ENCODE measurements around the gene FKRP.
"Not testable (repeated sequence)": the region's sequence is repeated elsewhere in the genome, so short reads cannot be mapped to it uniquely, and the experiment has no call there.

FKRP gene

DNA sequence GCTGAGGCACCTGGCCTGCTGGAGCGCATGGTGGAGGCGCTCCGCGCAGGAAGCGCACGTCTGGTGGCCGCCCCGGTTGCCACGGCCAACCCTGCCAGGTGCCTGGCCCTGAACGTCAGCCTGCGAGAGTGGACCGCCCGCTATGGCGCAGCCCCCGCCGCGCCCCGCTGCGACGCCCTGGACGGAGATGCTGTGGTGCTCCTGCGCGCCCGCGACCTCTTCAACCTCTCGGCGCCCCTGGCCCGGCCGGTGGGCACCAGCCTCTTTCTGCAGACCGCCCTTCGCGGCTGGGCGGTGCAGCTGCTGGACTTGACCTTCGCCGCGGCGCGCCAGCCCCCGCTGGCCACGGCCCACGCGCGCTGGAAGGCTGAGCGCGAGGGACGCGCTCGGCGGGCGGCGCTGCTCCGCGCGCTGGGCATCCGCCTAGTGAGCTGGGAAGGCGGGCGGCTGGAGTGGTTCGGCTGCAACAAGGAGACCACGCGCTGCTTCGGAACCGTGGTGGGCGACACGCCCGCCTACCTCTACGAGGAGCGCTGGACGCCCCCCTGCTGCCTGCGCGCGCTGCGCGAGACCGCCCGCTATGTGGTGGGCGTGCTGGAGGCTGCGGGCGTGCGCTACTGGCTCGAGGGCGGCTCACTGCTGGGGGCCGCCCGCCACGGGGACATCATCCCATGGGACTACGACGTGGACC lies 10.1 kb downstream of the FKRP start:
- no peak for DNase-seq (ENCODE audit: low spot score)
- in situ Hi-C loops (cut with MboI; ENCODE audit: low sequenced_read_pairs, unreplicated experiment) = loop anchor here (25.0 kb wide), 1 partner anchor 231 kb away; no protein-coding TSS in a partner anchor
- TF ChIP-seq, protein P1, sequence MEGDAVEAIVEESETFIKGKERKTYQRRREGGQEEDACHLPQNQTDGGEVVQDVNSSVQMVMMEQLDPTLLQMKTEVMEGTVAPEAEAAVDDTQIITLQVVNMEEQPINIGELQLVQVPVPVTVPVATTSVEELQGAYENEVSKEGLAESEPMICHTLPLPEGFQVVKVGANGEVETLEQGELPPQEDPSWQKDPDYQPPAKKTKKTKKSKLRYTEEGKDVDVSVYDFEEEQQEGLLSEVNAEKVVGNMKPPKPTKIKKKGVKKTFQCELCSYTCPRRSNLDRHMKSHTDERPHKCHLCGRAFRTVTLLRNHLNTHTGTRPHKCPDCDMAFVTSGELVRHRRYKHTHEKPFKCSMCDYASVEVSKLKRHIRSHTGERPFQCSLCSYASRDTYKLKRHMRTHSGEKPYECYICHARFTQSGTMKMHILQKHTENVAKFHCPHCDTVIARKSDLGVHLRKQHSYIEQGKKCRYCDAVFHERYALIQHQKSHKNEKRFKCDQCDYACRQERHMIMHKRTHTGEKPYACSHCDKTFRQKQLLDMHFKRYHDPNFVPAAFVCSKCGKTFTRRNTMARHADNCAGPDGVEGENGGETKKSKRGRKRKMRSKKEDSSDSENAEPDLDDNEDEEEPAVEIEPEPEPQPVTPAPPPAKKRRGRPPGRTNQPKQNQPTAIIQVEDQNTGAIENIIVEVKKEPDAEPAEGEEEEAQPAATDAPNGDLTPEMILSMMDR (IDR thresholded peaks at IDR 0.05; ENCODE audit: borderline replicate concordance, control extremely low read depth, extremely low read depth, insufficient read depth, missing control alignments) = no peak

GRCh38 chr19:46756544-46756888 lies 10.7 kb downstream of the FKRP start:
- DNase-seq (ENCODE audit: low spot score) = no peak
- in situ Hi-C loops (cut with MboI; ENCODE audit: low sequenced_read_pairs, unreplicated experiment) = loop anchor here (25.0 kb wide), 1 partner anchor 231 kb away; no protein-coding TSS in a partner anchor
- TF ChIP-seq, protein P1 (IDR thresholded peaks at IDR 0.05; ENCODE audit: borderline replicate concordance, control extremely low read depth, extremely low read depth, insufficient read depth, missing control alignments) = no peak

DNA sequence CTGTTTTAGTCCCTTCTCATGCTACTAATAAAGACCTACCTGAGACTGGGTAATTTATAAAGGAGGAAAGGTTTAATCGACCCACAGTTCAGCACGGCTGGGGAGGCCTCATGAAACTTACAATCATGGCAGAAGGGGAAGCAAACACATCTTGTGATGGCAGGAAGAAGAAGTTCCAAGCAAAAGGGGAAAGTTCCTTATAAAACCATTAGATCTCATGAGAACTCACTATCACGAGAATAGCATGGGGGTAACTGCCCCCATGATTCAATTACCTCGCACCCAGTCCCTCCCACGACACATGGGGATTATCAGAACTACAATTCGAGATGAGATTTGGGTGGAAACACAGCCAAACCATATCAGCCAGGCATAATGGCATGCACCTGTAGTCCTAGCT lies 13.3 kb downstream of the FKRP start:
- TF ChIP-seq, protein P1 (IDR thresholded peaks at IDR 0.05; ENCODE audit: borderline replicate concordance, control extremely low read depth, extremely low read depth, insufficient read depth, missing control alignments) = no peak
- in situ Hi-C loops (cut with MboI; ENCODE audit: low sequenced_read_pairs, unreplicated experiment) = loop anchor here (25.0 kb wide), 1 partner anchor 228 kb away; no protein-coding TSS in a partner anchor
- DNase-seq (ENCODE audit: low spot score) = no peak

GRCh38 chr19:46759817-46760333 lies 14.0 kb downstream of the FKRP start:
- TF ChIP-seq, protein P1 (IDR thresholded peaks at IDR 0.05; ENCODE audit: borderline replicate concordance, control extremely low read depth, extremely low read depth, insufficient read depth, missing control alignments) = no peak
- in situ Hi-C loops (cut with MboI; ENCODE audit: low sequenced_read_pairs, unreplicated experiment) = loop anchor here (10.0 to 25.0 kb wide), 2 partner anchors 85 to 227 kb away; no protein-coding TSS in a partner anchor
- no peak for DNase-seq (ENCODE audit: low spot score)

DNA sequence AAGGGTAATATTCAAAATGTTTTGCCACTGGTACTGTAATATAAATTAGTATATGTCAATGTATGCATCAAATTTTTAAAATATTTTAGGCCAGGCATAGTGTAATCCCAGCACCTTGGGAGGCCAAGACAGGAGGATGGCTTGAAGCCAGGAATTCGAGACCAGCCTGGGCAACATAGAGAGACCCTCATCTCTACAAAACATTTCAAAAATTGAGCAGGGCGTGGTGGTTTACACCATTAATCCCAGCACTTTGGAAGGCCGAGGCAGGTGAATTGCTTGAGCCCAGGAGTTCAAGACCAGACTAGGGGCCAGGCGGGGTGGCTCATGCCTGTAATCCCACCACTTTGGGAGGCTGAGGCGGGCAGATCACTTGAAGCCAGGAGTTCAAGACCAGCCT lies 14.5 kb downstream of the FKRP start:
- in situ Hi-C loops (cut with MboI; ENCODE audit: low sequenced_read_pairs, unreplicated experiment) = loop anchor here (10.0 to 25.0 kb wide), 2 partner anchors 84 to 227 kb away; no protein-coding TSS in a partner anchor
- TF ChIP-seq, protein P1 (IDR thresholded peaks at IDR 0.05; ENCODE audit: borderline replicate concordance, control extremely low read depth, extremely low read depth, insufficient read depth, missing control alignments) = no peak
- no peak for DNase-seq (ENCODE audit: low spot score)

- in situ Hi-C loops (cut with MboI; ENCODE audit: low sequenced_read_pairs, unreplicated experiment) = loop anchor here (10.0 to 25.0 kb wide), 2 partner anchors 84 to 226 kb away; no protein-coding TSS in a partner anchor
Measured at GRCh38 chr19:46760897-46761296, 15.0 kb downstream of the FKRP start.

DNA sequence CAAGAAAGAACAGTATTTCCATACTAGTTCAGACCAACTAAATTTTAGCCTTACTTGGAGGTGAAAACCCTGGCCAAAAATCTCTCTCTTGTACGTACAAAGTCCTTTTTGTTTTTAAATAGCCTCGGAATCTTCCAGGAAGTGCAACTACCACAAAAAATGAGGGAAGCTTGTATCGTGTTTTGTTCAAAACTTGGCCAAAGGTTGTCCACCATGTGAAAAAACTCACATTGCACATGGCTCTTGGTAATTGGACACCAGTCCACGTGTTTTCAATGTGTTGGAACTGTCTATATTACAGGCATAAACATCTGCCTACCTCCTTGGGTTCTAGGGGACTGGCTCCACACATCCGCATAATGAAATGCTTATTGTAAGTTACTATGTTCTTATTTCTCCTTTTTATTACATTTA lies 15.6 kb downstream of the FKRP start:
- in situ Hi-C loops (cut with MboI; ENCODE audit: low sequenced_read_pairs, unreplicated experiment) = loop anchor here (10.0 to 25.0 kb wide), 2 partner anchors 83 to 226 kb away; no protein-coding TSS in a partner anchor
- DNase-seq (ENCODE audit: low spot score) = no peak
- TF ChIP-seq, protein P1 (IDR thresholded peaks at IDR 0.05; ENCODE audit: borderline replicate concordance, control extremely low read depth, extremely low read depth, insufficient read depth, missing control alignments) = no peak

More at GRCh38 chr19:46760897-46761296, 15.0 kb downstream of the FKRP start:
- DNase-seq (ENCODE audit: low spot score) = not testable (repeated sequence)

Measured in GM13976 (cell line).